NCI-H2081 (cell line): ENCODE data around the gene SLC25A13.
"Not testable (repeated sequence)": the region's sequence is repeated elsewhere in the genome, so short reads cannot be mapped to it uniquely, and the experiment has no call there.

Experiments used
- DNase-seq, 2 experiments: peaks; one replicate each; lab custom pipeline; 2025; lab: John Stamatoyannopoulos, UW

The SLC25A13 gene

DNA sequence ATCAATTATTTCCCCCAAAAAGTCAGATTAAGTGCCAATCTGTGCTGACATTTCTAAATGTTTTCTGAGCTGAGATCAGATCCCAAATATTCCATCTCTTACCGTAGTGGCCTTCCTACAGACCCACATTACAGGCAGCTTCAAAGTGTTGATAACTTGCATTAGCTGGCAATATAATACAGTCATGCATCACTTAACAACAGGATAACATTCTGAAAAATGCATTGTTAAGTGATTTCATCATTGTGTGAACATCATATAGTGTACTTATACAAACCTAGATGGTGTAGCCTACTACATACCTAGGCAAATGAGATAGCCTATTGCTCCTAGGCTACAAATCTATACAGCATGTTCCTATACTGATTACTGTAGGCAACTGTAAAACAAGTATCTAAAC, 22.4 kb downstream of the SLC25A13 start:
- no peak for DNase-seq

DNA sequence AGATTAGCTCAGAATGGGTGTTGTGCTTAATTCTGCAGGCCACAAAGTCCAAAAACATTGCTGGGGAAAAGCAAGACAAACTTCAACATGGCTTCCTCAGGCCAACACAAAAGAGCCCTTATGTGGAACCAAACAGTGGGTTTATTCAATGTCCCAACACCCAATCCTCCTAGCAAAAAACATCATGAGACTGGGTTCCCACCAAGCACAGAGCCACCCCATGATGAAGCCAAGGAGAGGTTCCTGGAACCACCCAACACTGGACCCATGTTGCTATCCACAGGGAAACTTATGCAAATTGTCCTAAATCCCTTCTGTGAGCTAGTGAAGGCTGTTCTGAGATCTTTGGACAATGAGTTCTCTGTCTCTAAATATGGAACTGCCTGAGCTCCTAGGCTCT, 24.0 kb downstream of the SLC25A13 start:
- no peak for DNase-seq

DNA sequence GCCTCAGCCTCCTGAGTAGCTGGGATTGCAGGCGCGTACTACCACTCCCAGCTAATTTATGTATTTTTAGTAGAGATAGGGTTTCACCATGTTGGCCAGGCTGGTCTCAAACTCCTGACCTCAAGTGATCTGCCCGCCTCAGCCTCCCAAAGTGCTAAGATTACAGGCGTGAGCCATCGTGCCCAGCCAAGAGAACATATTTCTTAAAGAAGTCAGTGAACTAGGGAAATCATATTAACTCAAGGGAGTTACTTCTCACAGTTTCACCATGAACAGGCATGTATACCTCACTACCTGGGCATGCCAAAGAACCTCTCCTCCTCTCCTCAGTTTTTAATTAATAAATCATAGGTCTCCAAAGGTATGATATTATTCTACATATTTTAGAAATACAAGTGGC, 24.5 kb downstream of the SLC25A13 start:
- not testable (repeated sequence) for DNase-seq

DNA sequence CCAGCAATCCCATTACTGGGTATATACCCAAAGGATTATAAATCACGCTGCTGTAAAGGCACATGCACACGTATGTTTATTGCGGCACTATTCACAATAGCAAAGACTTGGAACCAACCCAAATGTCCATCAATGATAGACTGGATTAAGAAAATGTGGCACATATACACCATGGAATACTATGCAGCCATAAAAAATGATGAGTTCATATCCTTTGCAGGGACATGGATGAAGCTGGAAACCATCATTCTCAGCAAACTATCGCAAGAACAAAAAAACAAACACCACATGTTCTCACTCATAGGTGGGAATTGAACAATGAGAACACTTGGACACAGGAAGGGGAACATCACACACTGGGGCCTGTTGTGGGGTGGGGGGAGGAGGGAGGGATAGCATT, 28.0 kb downstream of the SLC25A13 start:
- DNase-seq: not testable (repeated sequence)

DNA sequence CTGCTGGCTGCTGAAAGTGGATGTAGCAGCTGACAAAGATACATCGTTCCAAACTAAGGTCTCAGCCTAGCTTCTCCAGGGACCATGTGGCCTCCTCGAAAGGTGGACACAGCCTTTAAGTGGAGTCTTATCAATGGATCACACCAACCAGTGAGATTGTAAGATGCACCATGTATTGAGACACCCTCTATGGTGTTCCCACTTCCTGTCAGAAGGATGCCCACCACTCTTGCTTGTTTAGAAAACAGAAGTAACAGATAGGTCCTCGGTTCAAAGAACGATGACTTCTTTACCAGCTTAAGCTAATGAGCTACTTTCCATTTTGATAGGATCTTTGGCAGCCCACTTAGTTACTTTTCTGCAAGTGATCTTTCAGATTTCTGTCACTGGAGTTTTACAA, 34.3 kb downstream of the SLC25A13 start:
- DNase-seq: no peak

DNA sequence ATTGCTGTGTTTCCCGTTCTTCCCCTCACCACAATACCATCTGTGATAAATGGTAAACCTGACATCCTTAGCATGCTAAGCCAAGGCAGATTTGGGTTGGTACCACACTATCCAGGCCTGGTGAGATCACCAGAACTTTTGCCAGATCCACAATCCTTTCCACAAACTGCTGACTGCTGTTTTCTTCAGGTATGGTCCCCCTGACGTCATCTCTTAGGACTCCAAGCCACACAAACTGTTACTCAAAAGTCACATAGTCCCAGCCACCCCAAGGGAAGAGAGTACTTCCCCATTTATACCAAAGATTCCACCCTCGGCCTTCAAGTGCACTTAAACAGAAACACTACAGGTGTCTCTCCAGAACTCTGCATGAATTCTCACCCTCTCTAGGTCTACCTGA, 34.8 kb downstream of the SLC25A13 start:
- DNase-seq: no peak

DNA sequence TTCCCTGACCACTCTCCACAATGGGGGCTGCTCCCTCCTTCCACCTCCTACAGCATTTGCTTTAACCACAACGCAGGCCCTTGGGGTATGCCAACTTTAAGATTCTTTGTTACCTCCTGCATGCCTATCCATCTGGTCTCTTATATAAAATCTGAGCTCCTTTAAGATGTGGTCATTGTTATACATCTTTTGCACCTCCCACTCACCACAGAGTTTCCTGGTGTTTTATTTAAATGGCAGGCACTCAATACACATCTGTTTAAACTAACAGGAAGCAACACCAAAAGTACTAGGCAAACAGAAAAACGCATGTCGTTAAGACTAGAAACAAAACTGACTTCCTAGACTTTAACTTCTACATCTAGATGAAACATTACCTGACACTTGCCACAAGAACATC, 36.3 kb downstream of the SLC25A13 start:
- DNase-seq: peak in 1 of 2 experiments; percentile 36

DNA sequence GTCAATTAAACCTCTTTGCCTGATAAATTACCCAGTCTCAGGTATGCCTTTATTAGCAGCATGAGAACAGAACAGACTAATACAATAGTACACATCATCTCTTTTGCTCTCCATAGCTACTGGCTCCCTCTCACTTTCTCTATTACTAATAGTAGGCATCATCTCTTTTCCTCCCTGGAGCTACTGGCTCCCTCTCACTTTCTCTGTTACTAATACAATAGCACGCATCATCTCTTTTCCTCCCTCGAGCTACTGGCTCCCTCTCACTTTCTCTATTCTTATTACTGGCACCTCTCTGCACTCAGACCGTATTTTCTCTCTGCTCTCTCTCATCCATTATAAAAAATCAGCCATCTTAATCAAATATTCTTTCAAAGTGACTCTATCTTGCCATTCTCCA, 37.1 kb downstream of the SLC25A13 start:
- no peak for DNase-seq

DNA sequence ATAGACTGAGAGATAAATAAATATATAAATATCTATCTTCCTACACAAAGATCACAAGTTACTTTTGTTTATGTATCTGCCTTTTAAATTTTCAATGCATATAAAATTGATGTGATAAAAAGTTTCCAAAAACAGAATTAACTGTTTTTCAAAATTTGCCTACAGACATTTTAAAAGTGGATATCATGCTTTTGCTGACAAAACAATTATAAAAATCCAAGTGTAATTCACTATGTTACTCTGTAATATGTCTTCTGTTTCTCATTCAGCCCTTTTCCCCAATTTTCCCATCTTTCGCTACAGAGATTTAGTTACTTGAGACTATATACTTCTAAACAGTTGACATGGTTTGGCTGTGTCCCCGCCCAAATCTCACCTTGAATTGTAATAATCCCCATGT, 37.7 kb downstream of the SLC25A13 start:
- no peak for DNase-seq

DNA sequence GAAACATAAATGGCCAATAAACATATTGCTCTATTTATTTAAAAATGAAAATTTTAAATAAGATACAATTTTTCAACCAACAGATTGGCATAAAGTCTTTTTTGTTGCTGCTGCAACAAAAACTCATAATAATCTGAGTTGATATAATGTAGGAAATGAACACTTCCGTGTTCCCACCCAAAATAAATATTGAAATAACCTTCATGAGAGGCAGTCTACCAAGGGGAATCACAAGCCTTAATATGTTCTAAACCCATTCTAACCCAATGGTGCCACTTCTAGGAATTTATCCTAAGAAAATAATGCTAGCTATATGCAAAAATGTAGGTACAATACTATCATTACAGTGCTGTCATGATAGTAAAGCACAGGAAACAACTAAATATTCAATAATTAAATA, 39.1 kb downstream of the SLC25A13 start:
- DNase-seq: no peak

DNA sequence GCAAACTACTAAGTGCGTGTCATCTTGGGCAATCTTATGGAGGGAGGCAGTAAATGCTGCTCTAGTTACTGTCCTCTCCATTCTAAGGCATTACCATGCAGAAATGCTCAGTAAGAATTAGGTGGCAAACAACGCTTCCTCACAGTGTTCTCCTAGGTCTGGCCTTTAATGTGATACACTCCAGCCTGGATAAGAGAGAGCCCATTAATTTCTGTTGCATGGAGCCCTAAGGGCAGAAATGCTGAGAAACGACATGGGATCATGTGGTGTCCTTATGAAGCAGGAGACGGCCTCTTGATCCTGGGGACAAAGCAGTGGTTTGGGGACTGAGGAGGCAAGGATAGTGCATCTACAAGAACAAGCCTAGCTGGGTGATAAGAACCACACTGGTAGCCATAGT, 44.0 kb downstream of the SLC25A13 start:
- DNase-seq: no peak

DNA sequence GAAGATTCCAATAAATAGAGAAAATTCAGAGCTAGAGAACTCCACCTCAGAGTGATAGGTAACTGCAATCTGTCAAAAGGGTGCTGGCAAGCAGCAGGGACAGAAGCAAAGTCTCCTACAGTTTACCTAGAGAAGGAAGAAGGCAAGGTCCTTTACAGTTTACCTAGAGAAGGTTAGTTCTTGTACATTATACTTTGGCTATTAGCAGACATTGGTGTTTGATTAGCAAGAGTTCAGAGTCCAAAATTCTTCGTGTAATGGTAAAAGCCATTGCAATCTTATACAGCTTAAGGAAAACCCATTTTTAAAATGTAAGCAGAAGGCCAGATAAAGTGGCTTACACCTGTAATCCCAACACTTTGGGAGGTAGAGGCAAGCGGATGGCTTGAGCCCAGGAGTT, 45.9 kb downstream of the SLC25A13 start:
- no peak for DNase-seq

DNA sequence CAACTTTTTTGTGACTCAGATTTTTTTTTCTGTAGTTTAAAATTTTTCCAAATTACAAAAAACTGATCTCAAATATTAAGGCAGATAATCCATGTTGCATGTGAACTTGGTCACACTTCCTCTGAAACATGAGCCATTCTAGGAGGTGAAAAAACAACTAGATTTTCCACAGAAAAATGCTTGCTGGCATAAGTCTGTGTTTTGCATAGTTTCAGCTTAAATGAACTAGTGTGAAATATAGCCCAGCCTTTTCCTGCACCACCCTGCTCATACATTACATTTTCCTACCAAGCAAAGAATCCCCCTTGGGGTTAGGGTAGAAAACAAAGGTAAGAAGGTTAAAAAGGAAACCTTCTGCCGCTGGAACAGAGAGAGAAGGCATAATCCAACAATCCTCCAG, 48.2 kb downstream of the SLC25A13 start:
- no peak for DNase-seq

DNA sequence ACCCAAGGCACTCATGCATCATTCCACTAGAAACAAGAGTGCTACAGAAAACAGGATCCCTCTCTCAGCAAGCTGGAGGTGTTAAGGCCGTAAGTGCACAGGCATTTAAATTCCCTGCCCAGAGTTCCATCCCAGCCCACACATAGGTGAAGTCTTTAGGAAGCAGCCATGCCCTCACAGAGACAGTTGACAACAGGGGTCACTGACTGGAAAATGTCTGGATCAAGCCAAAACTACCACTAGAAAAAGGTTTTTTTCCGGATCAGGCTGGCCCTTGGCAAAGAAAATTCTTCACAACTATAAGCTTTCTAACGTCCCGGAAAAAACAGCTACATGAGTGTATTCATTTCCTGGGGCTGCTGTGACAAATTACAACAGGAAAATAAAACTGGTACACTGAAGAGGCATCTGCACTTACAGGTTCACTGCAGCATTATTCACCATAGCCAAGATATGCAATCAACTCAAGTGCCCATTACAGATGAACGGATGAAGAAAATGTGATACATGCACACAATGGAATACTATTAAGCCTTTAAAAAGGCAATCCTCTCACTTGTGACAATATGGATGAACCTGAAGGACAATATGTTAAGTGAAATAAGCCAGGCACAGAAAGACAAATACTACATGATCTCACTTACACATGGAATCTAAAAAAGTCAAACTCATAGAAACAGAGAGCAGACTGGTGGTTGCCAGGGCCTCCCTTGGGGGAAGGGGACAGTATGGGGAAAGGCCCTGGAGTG, 52.5 kb downstream of the SLC25A13 start:
- no peak for DNase-seq

DNA sequence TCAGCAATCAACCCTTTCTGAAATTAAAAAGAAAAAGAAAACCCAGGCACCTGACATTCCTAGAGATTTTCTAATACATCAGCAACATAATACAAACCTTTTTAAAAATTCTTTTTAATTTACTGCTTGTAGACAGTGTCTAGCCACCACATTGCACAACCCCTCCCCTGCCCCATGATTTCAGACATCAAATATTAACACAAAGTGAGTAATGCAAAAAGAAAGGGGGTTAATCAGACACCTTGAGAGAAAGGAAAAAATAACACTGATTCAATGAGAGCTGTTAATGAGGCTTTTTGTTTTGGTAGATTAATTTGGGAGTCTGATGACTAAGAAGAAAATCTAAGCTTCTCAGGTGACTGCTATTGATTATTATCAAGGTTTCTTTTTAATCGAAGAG, 55.3 kb downstream of the SLC25A13 start:
- no peak for DNase-seq

DNA sequence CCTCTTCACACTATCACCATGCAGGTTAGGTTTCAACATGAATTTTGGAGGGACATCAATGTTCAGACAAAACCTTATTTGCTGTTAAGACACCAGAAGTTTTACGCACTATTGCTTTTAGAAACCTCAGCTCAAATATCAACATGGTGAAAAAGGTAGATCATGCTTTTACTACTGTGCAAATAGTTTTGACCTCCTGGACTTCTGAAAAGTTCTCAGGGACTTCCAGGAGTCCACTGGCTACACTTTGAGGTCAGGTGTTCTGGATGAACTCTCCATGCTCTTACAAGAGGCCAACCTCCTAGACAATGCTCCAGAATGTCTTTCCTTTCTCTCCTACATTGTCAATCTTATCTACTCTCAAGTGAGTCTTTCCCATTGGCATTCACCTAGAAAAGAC, 55.9 kb downstream of the SLC25A13 start:
- no peak for DNase-seq

DNA sequence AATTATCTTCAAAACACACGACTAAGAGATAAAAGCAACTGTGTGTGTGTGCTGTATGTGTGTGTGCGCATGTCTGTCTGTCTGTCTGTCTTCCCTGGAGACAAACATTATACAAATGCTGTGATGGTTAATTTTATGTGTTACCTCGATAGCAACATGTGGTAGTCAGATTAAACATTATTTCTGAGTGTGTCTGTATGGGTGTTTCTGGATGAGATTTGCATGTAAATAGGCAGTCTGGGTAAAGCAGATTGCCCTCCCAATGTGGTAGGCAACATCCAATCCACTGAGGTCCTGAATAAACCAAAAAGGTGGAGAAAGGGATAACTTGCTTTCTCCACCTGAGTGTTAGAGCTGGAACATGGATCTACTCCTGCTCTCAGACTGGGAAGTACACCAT, 67.9 kb downstream of the SLC25A13 start:
- no peak for DNase-seq

DNA sequence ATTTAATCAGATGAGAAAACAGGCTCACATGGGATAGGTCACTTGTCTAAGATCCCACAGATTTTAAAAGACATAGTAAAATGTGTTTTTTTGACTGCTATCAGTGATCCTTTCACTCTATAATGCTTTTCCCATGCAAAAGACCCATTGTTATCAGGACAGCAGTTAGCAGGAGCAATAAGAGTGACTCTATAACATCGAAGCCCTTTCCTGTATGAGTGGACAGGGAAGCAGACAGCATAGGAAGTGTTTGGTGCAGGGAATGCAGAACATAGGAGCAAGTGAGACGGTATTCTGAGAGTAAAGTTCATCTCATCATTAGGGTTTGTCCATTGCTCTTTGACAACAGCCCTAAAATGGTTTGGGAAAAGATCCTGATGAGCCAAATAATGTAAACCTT, 68.5 kb downstream of the SLC25A13 start:
- DNase-seq: no peak

DNA sequence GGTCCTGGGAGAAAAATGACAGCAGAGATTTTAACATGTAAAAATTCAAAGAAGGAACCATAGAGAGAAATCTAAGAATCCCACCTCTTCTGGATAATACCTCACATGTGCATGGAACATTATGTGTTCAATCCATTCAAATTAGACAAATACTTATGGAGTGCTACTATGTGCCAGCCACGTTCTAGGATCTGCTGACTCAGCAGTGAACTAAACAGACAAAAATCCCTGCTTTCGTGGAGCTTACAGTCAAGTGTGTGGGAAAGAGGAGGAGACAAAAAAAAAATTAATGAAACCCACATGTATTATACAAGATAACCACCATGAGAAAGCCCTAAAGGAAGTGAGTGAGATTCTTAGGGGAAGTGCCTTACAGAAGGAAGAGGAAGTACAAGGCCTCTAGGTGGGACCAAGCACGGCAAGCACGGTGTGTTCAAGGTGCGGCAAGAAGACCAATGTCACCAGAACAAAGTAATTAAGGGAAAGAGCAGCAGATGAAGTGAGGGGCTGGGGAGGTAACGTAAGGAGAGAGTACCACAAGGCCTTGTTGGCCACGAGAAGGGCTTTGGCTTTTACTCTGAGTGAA, 71.0 kb downstream of the SLC25A13 start:
- DNase-seq: no peak

DNA sequence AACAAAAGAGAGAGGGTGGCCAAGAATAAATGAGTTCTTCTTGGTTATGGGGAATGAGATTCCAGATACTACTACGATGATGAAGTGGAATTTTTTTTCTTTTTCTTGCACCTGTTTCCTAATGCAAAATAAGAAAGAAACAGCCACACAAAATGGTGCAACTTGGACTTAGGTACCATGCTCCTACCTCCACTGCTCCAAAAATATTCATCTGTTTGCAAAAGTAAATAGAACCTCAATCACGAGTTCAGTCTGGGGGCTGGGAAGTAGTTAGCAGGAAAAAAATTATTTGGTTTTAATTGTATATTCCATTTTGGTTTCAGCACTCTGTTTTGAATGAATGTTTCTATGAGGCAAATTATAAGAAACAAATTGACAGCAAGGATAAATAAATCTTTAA, 73.5 kb downstream of the SLC25A13 start:
- peak in 1 of 2 experiments; percentile 50 for DNase-seq

DNA sequence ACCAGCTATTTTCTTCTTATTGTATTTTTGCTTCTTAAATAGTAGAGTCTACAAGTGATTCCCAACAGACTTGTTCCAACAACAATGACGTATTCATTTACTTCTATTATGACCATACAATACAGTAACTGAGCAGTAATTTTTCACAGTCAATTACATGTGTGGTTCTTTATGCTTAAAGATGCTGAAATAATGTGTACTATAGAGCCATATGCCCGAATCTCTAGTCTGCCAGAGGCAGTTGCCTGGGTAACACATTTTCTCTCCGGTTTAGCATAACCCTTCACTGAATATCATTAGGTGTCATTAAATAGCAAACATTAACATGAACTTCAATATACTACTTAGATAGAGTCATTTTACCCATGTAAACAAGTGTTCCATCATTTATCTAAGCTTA, 75.0 kb downstream of the SLC25A13 start:
- DNase-seq: peak; percentile 88 to 99

DNA sequence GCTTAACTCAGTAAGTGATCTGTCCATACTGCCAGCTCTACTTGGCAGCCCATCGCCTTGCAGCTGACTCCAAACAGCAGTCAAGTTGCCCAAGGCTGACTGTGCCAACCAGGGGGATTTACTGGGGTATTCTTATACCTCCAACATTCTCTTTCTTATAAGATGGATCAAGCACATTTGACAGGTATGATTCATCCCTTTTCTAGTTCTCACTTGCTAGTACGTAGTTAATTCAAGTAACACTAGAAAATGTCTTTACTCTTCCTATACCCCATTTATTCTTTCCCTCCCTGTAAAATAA, 77.0 kb downstream of the SLC25A13 start:
- DNase-seq: peak; percentile 57 to 90

DNA sequence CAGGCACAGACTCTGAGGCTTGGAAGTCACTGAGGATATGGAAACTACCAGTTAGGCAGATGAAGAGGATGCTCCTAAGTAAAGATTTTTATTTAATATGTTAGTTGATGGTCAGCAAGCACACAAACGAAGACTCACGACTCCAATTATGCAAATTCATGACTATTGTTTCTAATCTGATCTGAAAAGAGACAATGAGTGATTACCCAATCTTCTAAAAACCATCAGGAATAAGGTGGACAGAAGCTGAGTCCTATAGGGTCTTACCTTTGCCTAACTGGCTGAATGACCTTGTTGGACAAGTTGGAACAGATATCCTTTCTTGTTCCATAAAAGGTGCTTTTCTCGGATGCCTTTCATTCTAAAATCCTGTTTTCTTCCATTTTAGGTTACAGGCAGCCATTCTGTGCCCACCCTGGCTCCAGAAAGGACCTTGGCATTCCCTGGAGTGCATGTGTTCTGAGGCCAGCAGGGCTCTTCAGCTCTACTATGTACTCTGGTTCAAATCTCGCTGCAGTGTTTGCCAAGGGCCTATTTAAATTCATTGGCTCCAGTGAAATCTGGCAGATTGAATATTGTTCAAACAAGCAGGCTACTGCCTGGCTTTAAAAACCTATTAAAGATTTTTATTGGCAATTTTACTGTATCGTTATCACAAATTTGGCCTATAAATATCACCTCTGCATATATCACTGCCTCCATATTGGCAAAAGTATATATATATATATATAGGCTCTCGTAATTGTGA, 77.5 kb downstream of the SLC25A13 start:
- peak; percentile 61 to 90 for DNase-seq

DNA sequence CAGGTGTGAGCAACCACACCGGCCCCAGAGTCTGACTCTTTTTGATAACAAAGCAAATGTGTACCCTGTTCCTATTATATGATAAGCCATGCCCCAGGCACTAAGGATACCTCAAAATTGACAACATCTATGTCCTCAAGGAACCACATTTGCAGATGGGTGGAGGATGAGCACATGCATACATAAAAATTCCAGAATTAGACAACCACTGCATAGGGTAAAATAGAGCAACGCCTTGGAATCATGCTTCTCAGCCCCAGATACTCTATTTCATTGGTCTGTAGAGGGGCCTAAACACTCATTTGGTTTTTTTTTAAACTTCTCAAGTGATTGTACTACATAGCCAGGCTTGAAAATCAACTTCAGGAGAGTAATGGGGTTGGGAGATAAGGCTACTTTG, 78.7 kb downstream of the SLC25A13 start:
- no peak for DNase-seq
